Esophagus squamous epithelium (tissue), 5 donors: ENCODE data around the gene ULBP3. TPM values are rescaled to one million over a fixed set of nuclear protein-coding genes. Genes with fewer than 3 reads are reported as not detected.

Experiments used
- DNase-seq: peaks from one replicate; lab custom pipeline; 2025; lab: John Stamatoyannopoulos, UW
- H3K27ac ChIP-seq, 4 donors: fragments of 200-600 bp; sonication (generic); one replicate each; pipeline ENCODE4 v1.5.1; 2016 to 2019; ENCODE audit warnings: mild to moderate bottlenecking in 1 of 4
- H3K27me3 ChIP-seq, 4 donors: fragments of 200-600 bp; sonication (generic); 1 replicate in 3 of 4; 2 replicates in 1 of 4; pipeline versions ENCODE4 v1.5.1 to v1.6.0; 2017 to 2021; ENCODE audit warnings: antibody characterized with exemption in 1 of 4
- H3K36me3 ChIP-seq, 3 donors: fragments of 200-600 bp; sonication (generic); one replicate each; pipeline ENCODE4 v1.5.1; 2016 to 2019
- H3K4me1 ChIP-seq, 3 donors: fragments of 200-600 bp; sonication (generic); one replicate each; pipeline ENCODE4 v1.5.1; 2017 to 2019
- H3K4me3 ChIP-seq, 4 donors: fragments of 200-600 bp; sonication (generic); 1 replicate in 3 of 4; 2 replicates in 1 of 4; pipeline ENCODE4 v1.5.1; 2016 to 2019; ENCODE audit warnings: mild to moderate bottlenecking in 2 of 4, moderate library complexity in 1 of 4
- H3K9me3 ChIP-seq, 3 donors: fragments of 200-600 bp; sonication (generic); one replicate each; pipeline ENCODE4 v1.5.1; 2016 to 2019
- POLR2A ChIP-seq, 4 donors: fragments of 450-650 bp; IDR thresholded peaks; one replicate each; pipeline ENCODE4 v1.6.1; 2017; ENCODE audit warnings: antibody characterized with exemption in 4 of 4, mild to moderate bottlenecking in 4 of 4, moderate library complexity in 3 of 4
- WGBS, 2 donors: methylation state at CpG; one replicate each; pipeline ENCODE4 v1.1.5; 2018; 5-methylcytosine and 5-hydroxymethylcytosine counted together
- intact Hi-C: fragments of 100-400 bp; cut with DNase I; formaldehyde crosslinking; loops from one replicate; pipeline ENCODE4 v1.15.0; 2022
- total RNA-seq, 4 donors: library from RNA; depleted of rRNA; stranded (reverse); fragments of >200 nt; gene quantifications; one replicate each; pipeline ENCODE4 v1.1.0, GENCODE V29; 2016
- TF ChIP-seq, protein P1 (sequence below), 6 experiments: fragments of 450-650 bp in 4 of 6; fragments of 200-600 bp in 2 of 6; sonication (generic) in 2 of 6; IDR thresholded peaks; one replicate each; pipeline ENCODE4 v1.5.1; 2016 to 2019; ENCODE audit warnings: antibody characterized with exemption in 6 of 6, mild to moderate bottlenecking in 4 of 6, moderate library complexity in 4 of 6
- donor health status: DM: yes; HTN: yes; CAD: no.

The ULBP3 gene
- total RNA-seq, 4 donors from 2014 or later: 2.1 to 5.0 (median 3.3) TPM

DNA sequence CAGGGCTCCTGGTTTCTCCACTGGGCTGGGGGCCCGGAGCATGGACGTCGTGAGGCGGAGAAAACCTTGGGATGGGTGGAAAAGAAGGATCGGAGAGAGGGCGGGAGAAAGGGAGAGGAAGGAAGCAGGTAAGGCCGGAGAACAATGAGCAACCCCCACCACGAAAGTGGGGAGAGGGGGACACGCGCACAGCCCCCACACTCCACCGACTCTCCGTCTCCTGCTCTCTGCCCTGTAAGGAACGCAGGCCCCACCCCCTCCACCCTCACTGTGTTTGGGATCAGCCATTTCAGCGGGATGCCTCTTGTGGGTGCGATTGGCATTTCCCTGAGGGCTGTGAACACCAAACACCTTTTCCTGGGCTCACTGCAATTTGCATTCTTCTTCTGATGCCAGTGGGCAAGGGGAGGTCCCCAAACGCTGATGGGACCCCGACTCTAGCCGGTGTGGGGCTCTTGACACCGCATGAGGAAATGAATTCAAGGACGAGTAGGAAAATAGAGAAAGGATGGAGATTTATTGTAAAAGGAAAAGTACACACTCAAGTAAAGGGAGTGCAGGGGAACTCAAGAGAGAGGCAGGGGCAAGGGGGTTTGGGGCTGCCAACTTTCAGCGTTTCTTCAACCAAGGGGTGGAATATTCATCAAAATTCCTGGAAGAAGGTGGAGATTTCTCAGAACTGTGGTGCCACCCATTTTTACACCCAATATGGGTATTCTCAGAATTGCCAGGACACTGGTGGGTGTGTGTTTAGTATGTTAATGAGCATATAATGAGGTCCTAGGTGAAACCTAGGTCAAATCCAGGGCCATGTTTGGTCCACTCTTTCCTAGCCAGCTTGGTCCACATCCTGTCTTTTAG, 30.5 kb downstream of the ULBP3 start:
- DNase-seq: no peak
- Histone ChIP-seq H3K9me3 (no peaks in the 10 kb centered on the region), H3K27me3 (peaks cover 13 to 91% (median 23%) of the 10 kb centered on the region in 4 donors), H3K36me3 (no peaks in the 10 kb centered on the region), H3K4me1 (peaks cover 10 to 15% (median 13%) of the 10 kb centered on the region in 3 donors), H3K27ac (no peak overlapping the region), H3K4me3 (peak overlapping the region in 3 of 4 donors; percentile 3 to 56 (median 24))
- TF ChIP-seq POLR2A (IDR thresholded peaks at IDR 0.05): no peak
- TF ChIP-seq, protein P1, sequence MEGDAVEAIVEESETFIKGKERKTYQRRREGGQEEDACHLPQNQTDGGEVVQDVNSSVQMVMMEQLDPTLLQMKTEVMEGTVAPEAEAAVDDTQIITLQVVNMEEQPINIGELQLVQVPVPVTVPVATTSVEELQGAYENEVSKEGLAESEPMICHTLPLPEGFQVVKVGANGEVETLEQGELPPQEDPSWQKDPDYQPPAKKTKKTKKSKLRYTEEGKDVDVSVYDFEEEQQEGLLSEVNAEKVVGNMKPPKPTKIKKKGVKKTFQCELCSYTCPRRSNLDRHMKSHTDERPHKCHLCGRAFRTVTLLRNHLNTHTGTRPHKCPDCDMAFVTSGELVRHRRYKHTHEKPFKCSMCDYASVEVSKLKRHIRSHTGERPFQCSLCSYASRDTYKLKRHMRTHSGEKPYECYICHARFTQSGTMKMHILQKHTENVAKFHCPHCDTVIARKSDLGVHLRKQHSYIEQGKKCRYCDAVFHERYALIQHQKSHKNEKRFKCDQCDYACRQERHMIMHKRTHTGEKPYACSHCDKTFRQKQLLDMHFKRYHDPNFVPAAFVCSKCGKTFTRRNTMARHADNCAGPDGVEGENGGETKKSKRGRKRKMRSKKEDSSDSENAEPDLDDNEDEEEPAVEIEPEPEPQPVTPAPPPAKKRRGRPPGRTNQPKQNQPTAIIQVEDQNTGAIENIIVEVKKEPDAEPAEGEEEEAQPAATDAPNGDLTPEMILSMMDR (IDR thresholded peaks at IDR 0.05): peak in 1 of 6 experiments; percentile 25
- WGBS, 2 donors: 8 to 19% methylated on average over 16 to 19 of the region's 21 CpGs
- intact Hi-C loops: no loop called here

DNA sequence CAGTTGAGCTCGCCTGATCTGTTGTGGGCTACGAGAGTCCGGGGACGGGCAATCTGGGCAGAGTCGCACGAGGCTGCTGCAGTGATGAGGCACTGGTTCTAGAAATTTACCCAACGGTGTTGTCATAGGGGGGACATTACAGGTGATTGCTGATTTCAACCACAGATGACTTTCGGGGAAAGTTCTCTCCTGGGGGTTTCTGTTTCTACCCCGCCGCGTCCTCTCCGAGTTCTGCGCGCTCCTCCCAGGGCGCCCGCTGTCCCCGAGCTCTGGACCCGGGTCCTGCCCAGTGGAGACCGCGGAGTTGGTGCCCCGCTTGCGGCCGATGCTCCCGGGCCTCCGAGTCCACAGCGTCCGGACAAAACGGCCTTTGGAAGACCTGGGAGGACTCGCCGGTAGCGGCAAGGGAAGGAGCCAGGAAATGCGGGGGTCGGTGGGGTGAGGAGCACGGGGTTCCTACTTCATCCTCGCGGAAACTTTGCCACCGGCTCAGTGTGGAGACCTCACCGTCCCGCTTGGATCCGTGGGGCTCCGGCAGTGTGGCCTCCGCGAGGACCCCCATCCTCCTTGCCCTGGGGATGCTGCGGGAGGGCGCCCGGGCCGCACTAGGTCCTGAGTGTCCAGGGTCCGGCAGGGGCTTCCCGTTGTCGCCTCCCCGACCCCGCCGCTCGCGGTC, 31.3 kb downstream of the ULBP3 start:
- intact Hi-C loops: no loop called here
- Histone ChIP-seq H3K9me3 (no peaks in the 10 kb centered on the region), H3K4me1 (peaks cover 10 to 15% (median 13%) of the 10 kb centered on the region in 3 donors), H3K27ac (no peak overlapping the region), H3K27me3 (peaks cover 13 to 86% (median 23%) of the 10 kb centered on the region in 4 donors), H3K36me3 (no peaks in the 10 kb centered on the region), H3K4me3 (peak overlapping the region in 3 of 4 donors; percentile 3 to 56 (median 24))
- no peak for DNase-seq
- 7 to 10% methylated on average over 8 to 11 of the region's 55 CpGs for WGBS, 2 donors
- no peak for TF ChIP-seq POLR2A (IDR thresholded peaks at IDR 0.05)
- TF ChIP-seq, protein P1 (IDR thresholded peaks at IDR 0.05): no peak

DNA sequence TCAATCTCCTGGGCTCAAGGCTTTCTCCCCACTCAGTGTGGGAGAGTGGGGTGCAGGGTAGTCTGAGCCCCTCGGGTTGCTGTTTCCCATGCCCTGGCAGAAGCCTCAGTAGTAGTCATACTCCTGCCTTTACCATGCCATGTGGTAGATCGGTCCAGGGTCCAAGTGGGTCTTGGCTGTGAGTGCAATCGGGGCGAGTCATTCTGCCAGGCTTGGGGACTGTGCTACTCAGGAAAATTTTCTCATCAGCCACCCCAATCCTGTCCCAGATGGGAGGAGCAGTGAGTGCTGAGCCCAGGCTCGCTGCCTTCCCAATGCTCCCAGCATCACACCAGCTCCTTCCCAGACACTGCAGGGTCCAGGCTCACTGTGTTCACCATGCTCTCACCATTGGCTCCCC, 32.8 kb downstream of the ULBP3 start:
- H3K4me3 ChIP-seq: no peak overlapping the region
- WGBS, 2 donors: 74 to 80% methylated on average over 2 to 5 of the region's 5 CpGs
- intact Hi-C loops: no loop called here
- peaks cover 13 to 74% (median 23%) of the 10 kb centered on the region in 4 donors for H3K27me3 ChIP-seq
- H3K9me3 ChIP-seq: no peaks in the 10 kb centered on the region
- peaks cover 10 to 15% (median 13%) of the 10 kb centered on the region in 3 donors for H3K4me1 ChIP-seq
- H3K36me3 ChIP-seq: no peaks in the 10 kb centered on the region
- TF ChIP-seq, protein P1 (IDR thresholded peaks at IDR 0.05): no peak
- TF ChIP-seq POLR2A (IDR thresholded peaks at IDR 0.05): no peak
- DNase-seq: no peak
- H3K27ac ChIP-seq: no peak overlapping the region

DNA sequence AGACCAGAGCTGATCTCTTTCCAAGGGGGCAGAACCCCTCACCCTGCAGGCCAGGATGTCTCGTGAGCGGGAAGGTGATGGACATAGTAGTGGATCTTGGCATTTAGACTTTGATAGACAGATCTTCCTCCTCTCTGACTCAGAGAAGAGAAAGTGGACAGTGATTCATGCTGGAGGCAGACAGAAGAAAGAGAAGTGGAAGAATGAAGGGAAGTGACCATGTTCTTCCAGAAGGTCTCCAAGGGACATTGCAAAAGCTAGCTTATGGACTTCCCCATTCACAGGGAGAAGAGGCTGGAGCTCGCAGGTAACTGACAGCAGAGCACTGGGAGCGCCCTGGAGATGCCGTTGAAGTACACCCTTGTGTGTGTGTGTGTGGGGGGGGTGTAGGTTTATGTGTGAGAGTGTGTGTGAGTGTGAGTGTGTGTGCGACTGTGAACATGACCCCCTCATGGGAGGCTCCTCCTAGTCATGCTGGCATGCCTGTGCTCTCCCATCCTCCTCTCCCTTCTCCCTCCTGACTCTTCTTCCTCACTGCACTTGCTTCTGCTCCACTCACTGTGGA, 35.6 kb downstream of the ULBP3 start:
- Histone ChIP-seq H3K27ac (no peak overlapping the region), H3K36me3 (no peaks in the 10 kb centered on the region), H3K27me3 (peaks cover 11 to 52% (median 14%) of the 10 kb centered on the region in 4 donors), H3K4me3 (no peak overlapping the region), H3K9me3 (no peaks in the 10 kb centered on the region), H3K4me1 (peaks cover 10 to 21% (median 11%) of the 10 kb centered on the region in 3 donors)
- 84 to 90% methylated on average over 6 of the region's 6 CpGs for WGBS, 2 donors
- intact Hi-C loops: no loop called here
- no peak for DNase-seq
- TF ChIP-seq, protein P1 (IDR thresholded peaks at IDR 0.05): no peak
- TF ChIP-seq POLR2A (IDR thresholded peaks at IDR 0.05): no peak
